KMS-11 (cell line): ENCODE measurements around the gene NXPH3.

Experiments used
- H2AFZ ChIP-seq: fragments of 200-600 bp; sonication (generic); 2 replicates; pipeline ENCODE4 v1.6.1; 2016; ENCODE audit warnings: antibody characterized with exemption, mixed run types, low read depth
- H3K27ac ChIP-seq: fragments of 200-600 bp; sonication (generic); 2 replicates; pipeline ENCODE4 v1.6.1; 2016; ENCODE audit warnings: mild to moderate bottlenecking, mixed run types
- H3K27me3 ChIP-seq: fragments of 200-600 bp; sonication (generic); 2 replicates; pipeline ENCODE4 v1.6.1; 2017; ENCODE audit warnings: mild to moderate bottlenecking, low read depth, mixed run types, moderate library complexity; ENCODE audit not compliant: insufficient read depth
- H3K36me3 ChIP-seq: fragments of 200-600 bp; sonication (generic); 2 replicates; pipeline ENCODE4 v1.6.1; 2017; ENCODE audit warnings: mild to moderate bottlenecking, mixed run types; ENCODE audit not compliant: insufficient read depth
- H3K4me1 ChIP-seq: fragments of 200-600 bp; sonication (generic); 2 replicates; pipeline ENCODE4 v1.6.1; 2016; ENCODE audit warnings: mild to moderate bottlenecking, low read depth, mixed run types; ENCODE audit not compliant: poor library complexity, severe bottlenecking
- H3K4me2 ChIP-seq: fragments of 200-600 bp; sonication (generic); 2 replicates; pipeline ENCODE4 v1.7.0; 2016; ENCODE audit warnings: mild to moderate bottlenecking, mixed run types
- H3K4me3 ChIP-seq: fragments of 200-600 bp; sonication (generic); IDR thresholded peaks from 2 replicates; pipeline ENCODE4 v1.6.1; 2017; ENCODE audit warnings: low read depth, low read length, mixed read lengths; ENCODE audit not compliant: insufficient read depth
- H3K79me2 ChIP-seq: fragments of 200-600 bp; sonication (generic); 2 replicates; pipeline ENCODE4 v1.6.1; 2016; ENCODE audit warnings: low read depth, mixed run types; ENCODE audit not compliant: insufficient read depth
- H3K9ac ChIP-seq: fragments of 200-600 bp; sonication (generic); 2 replicates; pipeline ENCODE4 v1.6.1; 2016; ENCODE audit warnings: mild to moderate bottlenecking, mixed run types
- H4K20me1 ChIP-seq: fragments of 200-600 bp; sonication (generic); 2 replicates; pipeline ENCODE4 v1.6.1; 2016; ENCODE audit warnings: mild to moderate bottlenecking, mixed run types; ENCODE audit not compliant: insufficient read depth
- CTCF ChIP-seq: fragments of 200-600 bp; sonication (generic); conservative IDR thresholded peaks from 2 replicates; pipeline ENCODE4 v1.6.1; 2017; ENCODE audit warnings: low read depth, mild to moderate bottlenecking, antibody characterized with exemption, low read length, moderate library complexity, mixed read lengths

Gene NXPH3

GRCh38 chr17:49612726-49613125 lies 37.1 kb downstream of the NXPH3 start:
- no peak for TF ChIP-seq CTCF

GRCh38 chr17:49613182-49613800 lies 37.6 kb downstream of the NXPH3 start:
- Histone ChIP-seq H2AFZ (no peak overlapping the region), H3K4me2 (no peak overlapping the region), H3K36me3 (peaks cover 5% of the 10 kb centered on the region; the same call in 1 of the 2 replicates), H3K9ac (no peak overlapping the region), H3K27ac (no peak overlapping the region), H3K4me1 (peaks cover 52% of the 10 kb centered on the region), H3K4me3 (no peak overlapping the region), H3K79me2 (0 out of 2 replicates have a peak, but pooled peaks cover 5% of the 10 kb centered on the region), H4K20me1 (no peaks in the 10 kb centered on the region), H3K27me3 (no peaks in the 10 kb centered on the region)
- no peak for TF ChIP-seq CTCF

More at GRCh38 chr17:49612726-49613125, 37.1 kb downstream of the NXPH3 start:
- Histone ChIP-seq H3K4me2 (no peak overlapping the region), H3K27ac (no peak overlapping the region), H3K4me3 (no peak overlapping the region), H3K9ac (no peak overlapping the region), H3K79me2 (0 out of 2 replicates have a peak, but pooled peaks cover 5% of the 10 kb centered on the region), H3K36me3 (peaks cover 5% of the 10 kb centered on the region; the same call in 1 of the 2 replicates), H3K27me3 (no peaks in the 10 kb centered on the region), H4K20me1 (no peaks in the 10 kb centered on the region), H3K4me1 (peaks cover 46% of the 10 kb centered on the region), H2AFZ (no peak overlapping the region)

GRCh38 chr17:49616086-49616485 lies 40.4 kb downstream of the NXPH3 start:
- Histone ChIP-seq H3K9ac (no peak overlapping the region; the same call in 1 of the 2 replicates), H4K20me1 (no peaks in the 10 kb centered on the region), H3K4me1 (peaks cover 70% of the 10 kb centered on the region), H3K4me2 (peak overlapping the region; percentile 89), H2AFZ (no peak overlapping the region), H3K36me3 (no peaks in the 10 kb centered on the region; the same call in 1 of the 2 replicates), H3K27me3 (no peaks in the 10 kb centered on the region), H3K27ac (peak overlapping the region; percentile 75), H3K79me2 (0 out of 2 replicates have a peak, but pooled peaks cover 5% of the 10 kb centered on the region), H3K4me3 (no peak overlapping the region)
- TF ChIP-seq CTCF, result peak; percentile 25; the same call in 1 of the 2 replicates

- H3K27me3 ChIP-seq, result no peaks in the 10 kb centered on the region
- H3K4me2 ChIP-seq, result peak overlapping the region; percentile 89
- H4K20me1 ChIP-seq, result no peaks in the 10 kb centered on the region
- 0 out of 2 replicates have a peak, but pooled peaks cover 5% of the 10 kb centered on the region for H3K79me2 ChIP-seq
- H3K27ac ChIP-seq, result peak overlapping the region; percentile 75
- no peaks in the 10 kb centered on the region; the same call in 1 of the 2 replicates for H3K36me3 ChIP-seq
- H3K4me1 ChIP-seq, result peaks cover 70% of the 10 kb centered on the region
- H3K9ac ChIP-seq, result peak overlapping the region; percentile 2; the same call in 1 of the 2 replicates
- no peak overlapping the region for H2AFZ ChIP-seq
- H3K4me3 ChIP-seq, result no peak overlapping the region
- no peak for TF ChIP-seq CTCF
These were observed 41.0 kb downstream of the NXPH3 start for GRCh38 chr17:49616601-49617131.
